Heart right ventricle (tissue), 16 donors: ENCODE measurements around the gene DUOX2. TPM values are rescaled to one million over a fixed set of nuclear protein-coding genes. Genes with fewer than 3 reads are reported as not detected.

Experiments
- ATAC-seq, 8 donors: fragments of 200-7000 bp; cut with Tn5 transposase; one replicate each; pipeline ENCODE4 v1.9.1; 2020; ENCODE audit warnings: mild to moderate bottlenecking in 8 of 8, moderate library complexity in 8 of 8, moderate number of reproducible peaks in 1 of 8
- DNase-seq, 2 donors: peaks; one replicate each; pipeline ENCODE4 v3.0.0-alpha.2; 2020
- H3K27ac ChIP-seq, 10 donors: fragments of 200-600 bp; sonication (generic) in 2 of 10; one replicate each; pipeline versions ENCODE4 v1.5.0 to v1.8.0; 2020 to 2022; ENCODE audit warnings: mild to moderate bottlenecking in 3 of 10
- H3K27me3 ChIP-seq, 7 donors: fragments of 200-600 bp; one replicate each; pipeline ENCODE4 v1.8.0; 2021 to 2022; ENCODE audit warnings: mild to moderate bottlenecking in 2 of 7
- H3K36me3 ChIP-seq, 9 donors: fragments of 200-600 bp; sonication (generic) in 1 of 9; one replicate each; pipeline versions ENCODE4 v1.5.0 to v1.8.0; 2020 to 2022; ENCODE audit warnings: mild to moderate bottlenecking in 2 of 9
- H3K4me1 ChIP-seq, 9 donors: fragments of 200-600 bp; sonication (generic) in 1 of 9; one replicate each; pipeline versions ENCODE4 v1.5.0 to v1.8.0; 2020 to 2022; ENCODE audit warnings: mild to moderate bottlenecking in 4 of 9
- H3K4me3 ChIP-seq, 10 donors: fragments of 200-600 bp; sonication (generic) in 2 of 10; one replicate each; pipeline versions ENCODE4 v1.5.0 to v1.8.0; 2020 to 2022; ENCODE audit warnings: mild to moderate bottlenecking in 7 of 10, moderate library complexity in 2 of 10
- H3K9me3 ChIP-seq, 11 donors: fragments of 200-600 bp in 10 of 11; sonication (generic) in 2 of 11; one replicate each; pipeline versions ENCODE4 v1.5.0 to v1.8.0; 2013 to 2022; ENCODE audit warnings: mild to moderate bottlenecking in 2 of 11, control low read depth in 1 of 11, moderate library complexity in 1 of 11
- CTCF ChIP-seq, 9 donors: fragments of 200-600 bp; sonication (generic) in 2 of 9; IDR thresholded peaks; one replicate each; pipeline versions ENCODE4 v1.5.0 to v1.8.0; 2021 to 2022; ENCODE audit warnings: antibody characterized with exemption in 9 of 9, mild to moderate bottlenecking in 5 of 9, moderate library complexity in 1 of 9
- WGBS, 2 donors: extraction: QIAGEN DNeasy Blood & Tissue Kit; methylation state at CpG; one replicate each; pipeline ENCODE4 v1.1.7; 2013; ENCODE audit warnings: inconsistent platforms in 1 of 2; 5-methylcytosine and 5-hydroxymethylcytosine counted together
- intact Hi-C, 10 donors: fragments of 100-400 bp; cut with DNase I; formaldehyde crosslinking; loops; one replicate each; pipeline versions ENCODE4 v1.11.1 to v1.14.2; 2022
- polyA plus RNA-seq, 2 donors: library from polyadenylated mRNA; stranded (reverse); fragments of 200-250 nt; gene quantifications; one replicate each; pipeline ENCODE4 v1.2.3, GENCODE V29; 2013
- total RNA-seq, 10 donors: library from RNA; stranded (reverse); fragmentation: NEBNext Ultra II Directional in 3 of 10; extraction: Animal tissue kit (Norgen Biotek cat#: 25700) in 3 of 10; gene quantifications; one replicate each; pipeline versions ENCODE4 v1.2.1 to v1.2.4, GENCODE V29; 2021 to 2023
- donor health status: Arrhythmogenic right ventricular cardiomyopathy.
- donor health status: ischemic (EF 13 %, LVEDD 7.1; RV severe dilation, severe dysfunction).
- donor health status: healthy with polysubstance abuse.
- donor health status: DM: no; HTN: yes; CAD: no.
- donor health status: DM: no; HTN: no; CAD: no.
- donor health status: ischemic (EF 25% LVEDD 6.9; RV normal size, moderate dysfunction).
- donor health status: ischemic (EF 25% LVEDD 5.7; RV mildly dilated, moderate dysfunction).
- donor health status: healthy.
- donor health status: DM: yes; HTN: yes; CAD: no.
- donor health status: Ischemic cardiomyopathy.
- donor health status: ischemic (EF 35%, LVEDD 5.7; RV mildly dilated, moderate dysfunction).
- donor health status: nonischemic (EF 11% LVEDD 7.7; RV severe dilation, severe dysfunction).
- donor health status: DM: yes; HTN: yes; CAD: no.
- donor health status: PGD.
- donor health status: ischemic (EF 29% LVEDD 5.4; RV normal size, mild dysfunction).
- donor health status: nonischemic (EF 23%, LVEDD 6.1; RV moderate dilation, normal function).

DUOX2 gene
- total and polyA plus RNA-seq, 12 donors, result 0.03 to 0.73 (median 0.15) TPM; not detected in 1

- H3K27ac ChIP-seq, result no peak overlapping the region
- no peaks in the 10 kb centered on the region for H3K9me3 ChIP-seq
- H3K27me3 ChIP-seq, result peaks cover 32 to 95% (median 88%) of the 10 kb centered on the region in 7 donors
- intact Hi-C loops, result loop anchor here in 2 of 10 donors (10.0 kb wide), 2 partner anchors 67 to 77 kb away; no protein-coding TSS in a partner anchor
- WGBS, 2 donors, result 5 to 6% methylated on average over 13 of the region's 13 CpGs
- ATAC-seq (no peak), DNase-seq (no peak)
- no peak for TF ChIP-seq CTCF (IDR thresholded peaks at IDR 0.05)
- H3K4me3 ChIP-seq, result peak overlapping the region in 4 of 10 donors; percentile 3 to 16 (median 6)
- peaks cover 5 to 33% (median 19%) of the 10 kb centered on the region in 9 donors for H3K4me1 ChIP-seq
- H3K36me3 ChIP-seq, result no peaks in the 10 kb centered on the region
Observed at GRCh38 chr15:45112143-45112590, 1.8 kb downstream of the DUOX2 start.

- ATAC-seq, result no peak
Observed at GRCh38 chr15:45111390-45112142, 2.4 kb downstream of the DUOX2 start.

GRCh38 chr15:45110256-45110820 lies 3.6 kb downstream of the DUOX2 start:
- TF ChIP-seq CTCF (IDR thresholded peaks at IDR 0.05), result no peak
- 40 to 45% methylated on average over 11 of the region's 11 CpGs for WGBS, 2 donors

More at GRCh38 chr15:45111390-45112142, 2.4 kb downstream of the DUOX2 start:
- Histone ChIP-seq H3K9me3 (no peaks in the 10 kb centered on the region), H3K4me1 (peaks cover 0 to 27% (median 13%) of the 10 kb centered on the region in 9 donors), H3K27ac (no peak overlapping the region), H3K4me3 (no peak overlapping the region), H3K27me3 (peaks cover 26 to 92% (median 82%) of the 10 kb centered on the region in 7 donors), H3K36me3 (no peaks in the 10 kb centered on the region)
- 4 to 6% methylated on average over 54 to 68 of the region's 71 CpGs for WGBS, 2 donors
- TF ChIP-seq CTCF (IDR thresholded peaks at IDR 0.05), result no peak
- intact Hi-C loops, result loop anchor here in 2 of 10 donors (10.0 kb wide), 2 partner anchors 67 to 77 kb away; no protein-coding TSS in a partner anchor
- DNase-seq, result no peak

GRCh38 chr15:45107941-45108630 lies 5.9 kb downstream of the DUOX2 start:
- no peak for ATAC-seq
- no peak for DNase-seq
- peaks cover 0 to 14% (median 9%) of the 10 kb centered on the region in 9 donors for H3K4me1 ChIP-seq
- no peak overlapping the region for H3K4me3 ChIP-seq
- TF ChIP-seq CTCF (IDR thresholded peaks at IDR 0.05), result no peak
- intact Hi-C loops, result no loop called here
- 90 to 92% methylated on average over 10 of the region's 10 CpGs for WGBS, 2 donors
- no peaks in the 10 kb centered on the region for H3K36me3 ChIP-seq
- H3K9me3 ChIP-seq, result no peaks in the 10 kb centered on the region
- peaks cover 16 to 72% (median 47%) of the 10 kb centered on the region in 7 donors for H3K27me3 ChIP-seq
- no peak overlapping the region for H3K27ac ChIP-seq

More at GRCh38 chr15:45110256-45110820, 3.6 kb downstream of the DUOX2 start:
- intact Hi-C loops, result loop anchor here in 2 of 10 donors (10.0 kb wide), 2 partner anchors 66 to 76 kb away; no protein-coding TSS in a partner anchor
- peaks cover 21 to 92% (median 70%) of the 10 kb centered on the region in 7 donors for H3K27me3 ChIP-seq
- no peak overlapping the region for H3K27ac ChIP-seq
- H3K4me1 ChIP-seq, result peaks cover 0 to 25% (median 11%) of the 10 kb centered on the region in 9 donors
- no peaks in the 10 kb centered on the region for H3K36me3 ChIP-seq
- no peaks in the 10 kb centered on the region for H3K9me3 ChIP-seq
- DNase-seq (no peak), ATAC-seq (no peak)
- no peak overlapping the region for H3K4me3 ChIP-seq
